Tibial nerve (tissue), 4 donors: ENCODE results near the gene CC2D2A. TPM values are rescaled to one million over a fixed set of nuclear protein-coding genes. Genes with fewer than 3 reads are reported as not detected.

Source experiments
- DNase-seq, 2 donors: peaks; one replicate each; pipeline ENCODE4 v3.0.0-alpha.2; 2019; ENCODE audit warnings: low spot score in 2 of 2
- H3K27ac ChIP-seq, 4 donors: fragments of 200-600 bp; sonication (generic) in 3 of 4; one replicate each; pipeline ENCODE4 v1.5.1; 2017 to 2019; ENCODE audit warnings: mild to moderate bottlenecking in 1 of 4
- H3K27me3 ChIP-seq, 2 donors: fragments of 200-600 bp; sonication (generic) in 1 of 2; one replicate each; pipeline versions ENCODE4 v1.5.1 to v1.6.0; 2017 to 2019
- H3K36me3 ChIP-seq, 3 donors: fragments of 200-600 bp; sonication (generic); one replicate each; pipeline ENCODE4 v1.5.1; 2018 to 2019
- H3K4me1 ChIP-seq, 4 donors: fragments of 200-600 bp; sonication (generic) in 3 of 4; one replicate each; pipeline ENCODE4 v1.5.1; 2017 to 2019
- H3K4me3 ChIP-seq, 4 donors: fragments of 200-600 bp; sonication (generic) in 3 of 4; one replicate each; pipeline ENCODE4 v1.5.1; 2017 to 2019; ENCODE audit warnings: mild to moderate bottlenecking in 1 of 4, moderate library complexity in 1 of 4
- H3K9me3 ChIP-seq, 4 donors: fragments of 200-600 bp; sonication (generic) in 3 of 4; one replicate each; pipeline ENCODE4 v1.5.1; 2017 to 2019
- CTCF ChIP-seq, 5 experiments: fragments of 200-600 bp in 3 of 5; fragments of 450-650 bp in 2 of 5; sonication (generic) in 3 of 5; IDR thresholded peaks; one replicate each; pipeline ENCODE4 v1.5.1; 2016 to 2019; ENCODE audit warnings: antibody characterized with exemption in 5 of 5, mild to moderate bottlenecking in 3 of 5, moderate library complexity in 2 of 5
- EP300 ChIP-seq, 2 donors: sonication (generic); formaldehyde crosslinking; IDR thresholded peaks; one replicate each; pipeline ENCODE4 v1.6.1; 2017; ENCODE audit warnings: antibody characterized with exemption in 2 of 2, mild to moderate bottlenecking in 1 of 2
- POLR2A ChIP-seq, 2 donors: fragments of 450-650 bp; IDR thresholded peaks; one replicate each; pipeline ENCODE4 v1.6.1; 2017; ENCODE audit warnings: antibody characterized with exemption in 2 of 2, mild to moderate bottlenecking in 2 of 2, moderate library complexity in 2 of 2
- WGBS, 2 donors: methylation state at CpG; one replicate each; pipeline ENCODE4 v1.1.5; 2018; 5-methylcytosine and 5-hydroxymethylcytosine counted together
- total RNA-seq, 4 donors: library from RNA; depleted of rRNA; stranded (reverse); fragments of >200 nt; gene quantifications; one replicate each; pipeline ENCODE4 v1.1.0, GENCODE V29; 2016

Gene CC2D2A
- total RNA-seq, 4 donors from 2014 or later = 29.5 to 47.9 (median 38.4) TPM

GRCh38 chr4:15451866-15452765 lies 17.6 kb upstream of the CC2D2A start:
- Histone ChIP-seq H3K4me3 (no peak overlapping the region), H3K27ac (peak overlapping the region in 3 of 4 donors; percentile 23 to 83 (median 70)), H3K9me3 (no peaks in the 10 kb centered on the region), H3K4me1 (peaks cover 2 to 51% (median 31%) of the 10 kb centered on the region in 4 donors), H3K27me3 (no peaks in the 10 kb centered on the region), H3K36me3 (no peaks in the 10 kb centered on the region)
- 30 to 34% methylated on average over 4 of the region's 4 CpGs for WGBS, 2 donors
- TF ChIP-seq POLR2A (IDR thresholded peaks at IDR 0.05) (no peak), EP300 (IDR thresholded peaks at IDR 0.05) (peak in 1 of 2 donors; percentile 59)
- DNase-seq = peak in 1 of 2 donors; percentile 50

GRCh38 chr4:15455290-15455689 lies 14.4 kb upstream of the CC2D2A start:
- Histone ChIP-seq H3K4me1 (peaks cover 2 to 61% (median 32%) of the 10 kb centered on the region in 4 donors), H3K27me3 (no peaks in the 10 kb centered on the region), H3K9me3 (no peaks in the 10 kb centered on the region), H3K36me3 (no peaks in the 10 kb centered on the region), H3K27ac (peak overlapping the region in 3 of 4 donors; percentile 28 to 79 (median 53)), H3K4me3 (no peak overlapping the region)
- 81 to 82% methylated on average over 3 of the region's 3 CpGs for WGBS, 2 donors
- TF ChIP-seq EP300 (IDR thresholded peaks at IDR 0.05) = peak; percentile 72 to 95
- no peak for TF ChIP-seq CTCF (IDR thresholded peaks at IDR 0.05)
- peak; percentile 58 to 83 for DNase-seq

- no peak for DNase-seq
- no peak for TF ChIP-seq POLR2A (IDR thresholded peaks at IDR 0.05)
- TF ChIP-seq EP300 (IDR thresholded peaks at IDR 0.05) = peak in 1 of 2 donors; percentile 20
- peak; percentile 62 to 85 (median 68) for TF ChIP-seq CTCF (IDR thresholded peaks at IDR 0.05)
- whole genome bisulfite sequencing, 2 donors = 34 to 40% methylated on average over 7 of the region's 7 CpGs
- H3K4me1 ChIP-seq = peaks cover 0 to 39% (median 12%) of the 10 kb centered on the region in 4 donors
- no peaks in the 10 kb centered on the region for H3K27me3 ChIP-seq
- H3K4me3 ChIP-seq = no peak overlapping the region
- H3K9me3 ChIP-seq = no peaks in the 10 kb centered on the region
- H3K27ac ChIP-seq = peak overlapping the region; percentile 39 to 76 (median 58)
- H3K36me3 ChIP-seq = no peaks in the 10 kb centered on the region
Observed at GRCh38 chr4:15457406-15458201, 12.1 kb upstream of the CC2D2A start.

GRCh38 chr4:15458616-15459015 lies 11.1 kb upstream of the CC2D2A start:
- no peak for DNase-seq
- Histone ChIP-seq H3K36me3 (no peaks in the 10 kb centered on the region), H3K4me3 (no peak overlapping the region), H3K4me1 (peaks cover 0 to 35% (median 8%) of the 10 kb centered on the region in 4 donors), H3K27me3 (no peaks in the 10 kb centered on the region), H3K9me3 (no peaks in the 10 kb centered on the region), H3K27ac (no peak overlapping the region)
- WGBS, 2 donors = 65 to 80% methylated on average over 2 of the region's 2 CpGs
- no peak for TF ChIP-seq POLR2A (IDR thresholded peaks at IDR 0.05)
- no peak for TF ChIP-seq EP300 (IDR thresholded peaks at IDR 0.05)

GRCh38 chr4:15459706-15460105 lies 10.0 kb upstream of the CC2D2A start:
- TF ChIP-seq EP300 (IDR thresholded peaks at IDR 0.05) (no peak), CTCF (IDR thresholded peaks at IDR 0.05) (no peak), POLR2A (IDR thresholded peaks at IDR 0.05) (no peak)
- Histone ChIP-seq H3K4me1 (peaks cover 0 to 33% (median 7%) of the 10 kb centered on the region in 4 donors), H3K36me3 (no peaks in the 10 kb centered on the region), H3K27ac (peak overlapping the region in 1 of 4 donors; percentile 3), H3K4me3 (no peak overlapping the region), H3K9me3 (no peaks in the 10 kb centered on the region), H3K27me3 (no peaks in the 10 kb centered on the region)
- no peak for DNase-seq
